B cell (primary cell): ENCODE measurements around the gene NKAIN2. TPM values are rescaled to one million over a fixed set of nuclear protein-coding genes. Genes with fewer than 3 reads are reported as not detected.

ENCODE experiments used
- ATAC-seq: fragments of 200-7000 bp; cut with Tn5 transposase; one replicate; pipeline ENCODE4 v1.10.0; 2021; ENCODE audit warnings: low read depth, mild to moderate bottlenecking, moderate number of reproducible peaks, moderate library complexity
- CTCF ChIA-PET: fragments of 350-600 bp; sonication (Branson Sonifier 250); formaldehyde crosslinking; loops from one replicate; lab custom pipeline; 2021; ENCODE audit warnings: antibody characterized with exemption, inconsistent platforms; lab: Charles Lee
- POLR2A ChIA-PET: fragments of 350-600 bp; sonication (Branson Sonifier 250); formaldehyde crosslinking; loops from one replicate; lab custom pipeline; 2021; ENCODE audit warnings: antibody characterized with exemption; lab: Charles Lee
- DNase-seq: peaks from one replicate; pipeline ENCODE4 v3.0.0; 2013
- H2AFZ ChIP-seq: 2 replicates; pipeline ENCODE4 v1.6.1; 2012; ENCODE audit warnings: mild to moderate bottlenecking, low read depth, low read length; ENCODE audit not compliant: insufficient read depth, poor library complexity, severe bottlenecking
- H3K27ac ChIP-seq, 2 donors: 1 replicate in 1 of 2; 2 replicates in 1 of 2; pipeline ENCODE4 v1.5.1; 2012 to 2013; ENCODE audit warnings: low read length in 2 of 2, mild to moderate bottlenecking in 2 of 2, moderate library complexity in 1 of 2
- H3K27me3 ChIP-seq, 4 experiments: fragments of 200-600 bp in 1 of 4; sonication (generic) in 1 of 4; replicated peaks in 1 of 4; 1 replicate in 2 of 4; 2 replicates in 2 of 4; pipeline versions ENCODE4 v1.6.1 to v1.7.0; 2013 to 2016; ENCODE audit warnings: low read length in 3 of 4, mild to moderate bottlenecking in 2 of 4, mixed read lengths in 1 of 4, moderate library complexity in 1 of 4; ENCODE audit not compliant: insufficient read depth in 4 of 4, control insufficient read depth in 3 of 4; ENCODE audit errors: control extremely low read depth in 1 of 4
- H3K36me3 ChIP-seq, 2 experiments: replicated peaks in 1 of 2; 1 replicate in 1 of 2; 2 replicates in 1 of 2; pipeline versions ENCODE4 v1.6.1 to v1.7.1; 2013; ENCODE audit warnings: low read length in 1 of 2; ENCODE audit not compliant: insufficient read depth in 2 of 2, control insufficient read depth in 1 of 2; ENCODE audit errors: control extremely low read depth in 1 of 2, extremely low read depth in 1 of 2
- H3K4me1 ChIP-seq, 2 donors: fragments of 200-600 bp in 1 of 2; sonication (generic) in 1 of 2; 1 replicate in 1 of 2; 2 replicates in 1 of 2; pipeline versions ENCODE4 v1.5.1 to v1.6.1; 2013 to 2017; ENCODE audit warnings: low read length in 2 of 2; ENCODE audit not compliant: control insufficient read depth in 2 of 2, insufficient read depth in 2 of 2
- H3K4me2 ChIP-seq: replicated peaks from 2 replicates; pipeline ENCODE3; 2012; ENCODE audit warnings: mild to moderate bottlenecking, low read depth, low read length; ENCODE audit not compliant: poor library complexity, severe bottlenecking
- H3K4me3 ChIP-seq, 5 experiments: fragments of 200-600 bp in 1 of 5; sonication (generic) in 1 of 5; 1 replicate in 3 of 5; 2 replicates in 2 of 5; pipeline versions ENCODE4 v1.5.1 to v1.7.0; 2011 to 2016; ENCODE audit warnings: low read length in 4 of 5, mild to moderate bottlenecking in 4 of 5, low read depth in 2 of 5, control low read depth in 1 of 5, moderate library complexity in 1 of 5; ENCODE audit not compliant: insufficient read depth in 1 of 5; ENCODE audit errors: control extremely low read depth in 1 of 5, extremely low read depth in 1 of 5
- H3K79me2 ChIP-seq: fragments of 200-600 bp; sonication (generic); one replicate; pipeline ENCODE4 v1.6.0; 2016; ENCODE audit warnings: low read length; ENCODE audit not compliant: control insufficient read depth, insufficient read depth
- H3K9ac ChIP-seq: fragments of 200-600 bp; sonication (generic); 2 replicates; pipeline ENCODE4 v1.6.1; 2017; ENCODE audit warnings: mild to moderate bottlenecking, low read length, moderate library complexity
- H3K9me3 ChIP-seq, 3 donors: one replicate each; pipeline versions ENCODE4 v1.6.1 to v1.7.1; 2013; ENCODE audit warnings: low read length in 2 of 3; ENCODE audit not compliant: control insufficient read depth in 2 of 3, insufficient read depth in 1 of 3; ENCODE audit errors: control extremely low read depth in 1 of 3
- H4K20me1 ChIP-seq: 2 replicates; pipeline ENCODE4 v1.6.0; 2012; ENCODE audit warnings: mild to moderate bottlenecking, low read length; ENCODE audit not compliant: insufficient read depth, control insufficient read depth, poor library complexity, severe bottlenecking
- H3K27ac Mint-ChIP-seq: one replicate; pipeline ENCODE4 v1.8.0; 2021; ENCODE audit warnings: mixed read lengths
- H3K27me3 Mint-ChIP-seq: one replicate; pipeline ENCODE4 v1.8.0; 2021; ENCODE audit warnings: mixed read lengths
- H3K4me1 Mint-ChIP-seq: one replicate; pipeline ENCODE4 v1.8.0; 2021; ENCODE audit warnings: mixed read lengths
- H3K4me3 Mint-ChIP-seq: one replicate; pipeline ENCODE4 v1.8.0; 2021; ENCODE audit warnings: mixed read lengths
- H3K9me3 Mint-ChIP-seq: one replicate; pipeline ENCODE4 v1.8.0; 2022; ENCODE audit warnings: mixed read lengths; ENCODE audit not compliant: insufficient read depth
- EZH2 ChIP-seq: IDR thresholded peaks from 2 replicates; pipeline ENCODE4 v1.6.1; 2012; ENCODE audit warnings: borderline replicate concordance, low read depth, mild to moderate bottlenecking, moderate library complexity, low read length; ENCODE audit not compliant: insufficient read depth, poor library complexity, severe bottlenecking
- WGBS: methylation state at CpG from one replicate; pipeline ENCODE4 v1.1.5; 2013; ENCODE audit warnings: missing lambda C conversion rate; ENCODE audit not compliant: insufficient coverage; 5-methylcytosine and 5-hydroxymethylcytosine counted together
- intact Hi-C: fragments of 100-400 bp; cut with micrococcal nuclease; formaldehyde crosslinking; loops from one replicate; pipeline ENCODE4 v1.10.0; 2022
- polyA plus RNA-seq: library from polyadenylated mRNA; depleted of rRNA; stranded (reverse); fragments of >200 nt; gene quantifications from 2 replicates; pipeline ENCODE4 v1.2.3, GENCODE V29; 2012
- total RNA-seq, 2 donors: library from RNA; stranded (reverse); fragments of 120-200 nt in 1 of 2; gene quantifications; 1 replicate in 1 of 2; 2 replicates in 1 of 2; pipeline versions ENCODE4 v1.2.3 to v1.2.4, GENCODE V29; 2013 to 2022
- TF ChIP-seq, protein P1 (sequence below): fragments of 200-600 bp; IDR thresholded peaks from one replicate; pipeline ENCODE4 v1.8.0; 2022; ENCODE audit warnings: antibody characterized with exemption, mild to moderate bottlenecking

NKAIN2 gene
- total and polyA plus RNA-seq, 2 donors (not counting 1 experiment from before 2014, with no cell fraction given), result not detected

DNA sequence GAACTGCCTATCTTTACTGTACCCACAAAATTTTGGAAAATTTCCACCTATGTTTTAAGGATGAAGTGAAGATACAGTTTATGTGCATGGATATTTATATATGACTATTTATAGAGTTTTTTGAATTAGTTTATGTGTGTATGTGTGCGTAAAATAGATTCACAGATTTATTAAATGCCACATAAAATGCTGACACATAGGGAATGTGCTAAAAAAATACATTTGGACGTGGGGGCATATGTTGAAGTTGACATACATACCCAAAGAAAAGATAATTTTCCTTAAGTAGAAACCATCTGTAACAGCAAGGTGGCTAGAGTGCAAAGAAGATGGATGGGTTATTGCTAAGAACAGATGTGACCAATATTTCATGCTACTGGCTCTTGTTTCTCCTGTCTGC lies 856.5 kb downstream of the NKAIN2 start:
- Histone ChIP-seq H2AFZ (no peak overlapping the region), H4K20me1 (no peaks in the 10 kb centered on the region), H3K79me2 (no peaks in the 10 kb centered on the region), H3K27me3 (no peaks in the 10 kb centered on the region), H3K36me3 (no peaks in the 10 kb centered on the region), H3K9me3 (peaks cover 0 to 4% (median 0%) of the 10 kb centered on the region in 3 donors), H3K4me1 (no peaks in the 10 kb centered on the region), H3K27ac (no peak overlapping the region), H3K9ac (no peak overlapping the region), H3K4me2 (no peak overlapping the region), H3K4me3 (no peak overlapping the region)
- H3K27ac Mint-ChIP-seq, result no peak overlapping the region
- no peaks in the 10 kb centered on the region for H3K4me1 Mint-ChIP-seq
- H3K27me3 Mint-ChIP-seq, result no peaks in the 10 kb centered on the region
- DNase-seq (no peak), ATAC-seq (no peak)
- no peak for TF ChIP-seq EZH2
- TF ChIP-seq, protein P1, sequence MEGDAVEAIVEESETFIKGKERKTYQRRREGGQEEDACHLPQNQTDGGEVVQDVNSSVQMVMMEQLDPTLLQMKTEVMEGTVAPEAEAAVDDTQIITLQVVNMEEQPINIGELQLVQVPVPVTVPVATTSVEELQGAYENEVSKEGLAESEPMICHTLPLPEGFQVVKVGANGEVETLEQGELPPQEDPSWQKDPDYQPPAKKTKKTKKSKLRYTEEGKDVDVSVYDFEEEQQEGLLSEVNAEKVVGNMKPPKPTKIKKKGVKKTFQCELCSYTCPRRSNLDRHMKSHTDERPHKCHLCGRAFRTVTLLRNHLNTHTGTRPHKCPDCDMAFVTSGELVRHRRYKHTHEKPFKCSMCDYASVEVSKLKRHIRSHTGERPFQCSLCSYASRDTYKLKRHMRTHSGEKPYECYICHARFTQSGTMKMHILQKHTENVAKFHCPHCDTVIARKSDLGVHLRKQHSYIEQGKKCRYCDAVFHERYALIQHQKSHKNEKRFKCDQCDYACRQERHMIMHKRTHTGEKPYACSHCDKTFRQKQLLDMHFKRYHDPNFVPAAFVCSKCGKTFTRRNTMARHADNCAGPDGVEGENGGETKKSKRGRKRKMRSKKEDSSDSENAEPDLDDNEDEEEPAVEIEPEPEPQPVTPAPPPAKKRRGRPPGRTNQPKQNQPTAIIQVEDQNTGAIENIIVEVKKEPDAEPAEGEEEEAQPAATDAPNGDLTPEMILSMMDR, result no peak
- intact Hi-C loops, result no loop called here
- POLR2A ChIA-PET, result no interaction called here
- WGBS, result no CpG with 5 or more reads among the region's 2 CpGs
- CTCF ChIA-PET, result no interaction called here
- no peak overlapping the region for H3K4me3 Mint-ChIP-seq
- no peaks in the 10 kb centered on the region for H3K9me3 Mint-ChIP-seq

DNA sequence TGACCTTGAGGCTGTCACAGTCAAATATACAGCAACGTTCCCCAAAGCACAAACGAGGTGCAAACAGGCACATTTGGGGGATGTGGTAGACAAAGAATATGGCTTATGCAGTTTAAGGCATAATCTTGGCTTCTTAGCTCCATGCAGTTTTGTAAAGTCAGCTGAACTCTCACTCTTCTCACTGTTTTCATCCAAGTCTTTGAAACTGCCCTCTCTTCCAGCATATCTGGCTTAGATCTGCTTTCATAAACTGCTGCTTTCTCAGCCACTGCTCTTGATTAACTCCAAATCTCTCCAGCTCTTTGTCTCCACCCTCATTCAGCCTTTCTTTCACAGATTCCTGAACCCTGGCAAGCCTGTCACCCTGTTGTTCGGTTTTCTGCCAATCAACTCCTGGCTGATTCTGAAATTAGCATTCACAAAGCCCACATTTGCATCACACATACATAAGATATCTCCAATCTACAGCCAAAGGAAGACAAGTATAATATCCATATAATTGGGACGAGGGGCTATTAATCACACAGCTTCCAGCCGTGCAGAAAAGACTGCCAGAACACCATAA lies 857.5 kb downstream of the NKAIN2 start:
- Histone ChIP-seq H3K4me1 (no peaks in the 10 kb centered on the region), H3K9ac (no peak overlapping the region), H2AFZ (no peak overlapping the region), H3K9me3 (peaks cover 0 to 4% (median 0%) of the 10 kb centered on the region in 3 donors), H4K20me1 (no peaks in the 10 kb centered on the region), H3K27ac (no peak overlapping the region), H3K27me3 (no peaks in the 10 kb centered on the region), H3K36me3 (no peaks in the 10 kb centered on the region), H3K4me3 (no peak overlapping the region), H3K4me2 (no peak overlapping the region), H3K79me2 (no peaks in the 10 kb centered on the region)
- H3K9me3 Mint-ChIP-seq, result no peaks in the 10 kb centered on the region
- 88% methylated on average over 1 of the region's 5 CpGs for WGBS
- no peak for DNase-seq
- no peak for ATAC-seq
- intact Hi-C loops, result no loop called here
- H3K27me3 Mint-ChIP-seq, result no peaks in the 10 kb centered on the region
- no peak overlapping the region for H3K4me3 Mint-ChIP-seq
- H3K27ac Mint-ChIP-seq, result no peak overlapping the region
- TF ChIP-seq, protein P1, result no peak
- no peak for TF ChIP-seq EZH2
- POLR2A ChIA-PET, result no interaction called here
- CTCF ChIA-PET, result no interaction called here
- no peaks in the 10 kb centered on the region for H3K4me1 Mint-ChIP-seq
